ENCODE data around the gene CA4.
"Not testable (repeated sequence)": the region's sequence is repeated elsewhere in the genome, so short reads cannot be mapped to it uniquely, and the experiment has no call there.

GRCh38 chr17:60115364-60115763 is 34.4 kb upstream of the CA4 start:
- TF ChIP-seq SUZ12, PKNOX1 (IDR thresholded peaks at IDR 0.05): not testable (repeated sequence)
